GM19193 (cell line): Measurements from ENCODE around the gene KIAA1755.

Experiments used
- POLR2A ChIP-seq: IDR thresholded peaks from 4 replicates; pipeline ENCODE4 v1.6.1; 2011; ENCODE audit not compliant: insufficient read depth, insufficient read length; ENCODE audit errors: extremely low read depth

Gene KIAA1755

DNA sequence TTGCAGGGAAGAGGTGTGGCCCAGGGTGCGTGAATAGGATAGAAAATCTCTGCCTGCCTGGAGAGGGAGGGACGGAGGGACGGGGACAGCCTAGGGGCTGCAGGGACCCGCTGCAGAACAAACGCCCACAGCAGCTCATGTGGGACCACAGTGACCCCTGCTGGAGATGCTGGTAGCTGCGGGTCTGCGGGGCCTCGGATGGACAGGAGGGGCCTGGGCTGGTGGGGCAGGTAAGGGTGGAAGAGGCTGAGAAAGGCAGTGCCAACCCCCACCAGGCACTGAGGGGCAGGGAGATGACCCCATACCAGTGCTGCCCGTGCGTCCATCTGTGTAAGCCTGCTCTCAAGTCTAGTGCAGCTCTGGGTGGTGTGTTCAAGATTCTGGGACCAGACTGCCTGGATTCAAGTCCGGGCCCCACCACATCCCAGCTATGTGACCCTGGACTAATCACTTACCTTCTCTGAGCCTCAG, 39.4 kb downstream of the KIAA1755 start:
- TF ChIP-seq POLR2A, result no peak

DNA sequence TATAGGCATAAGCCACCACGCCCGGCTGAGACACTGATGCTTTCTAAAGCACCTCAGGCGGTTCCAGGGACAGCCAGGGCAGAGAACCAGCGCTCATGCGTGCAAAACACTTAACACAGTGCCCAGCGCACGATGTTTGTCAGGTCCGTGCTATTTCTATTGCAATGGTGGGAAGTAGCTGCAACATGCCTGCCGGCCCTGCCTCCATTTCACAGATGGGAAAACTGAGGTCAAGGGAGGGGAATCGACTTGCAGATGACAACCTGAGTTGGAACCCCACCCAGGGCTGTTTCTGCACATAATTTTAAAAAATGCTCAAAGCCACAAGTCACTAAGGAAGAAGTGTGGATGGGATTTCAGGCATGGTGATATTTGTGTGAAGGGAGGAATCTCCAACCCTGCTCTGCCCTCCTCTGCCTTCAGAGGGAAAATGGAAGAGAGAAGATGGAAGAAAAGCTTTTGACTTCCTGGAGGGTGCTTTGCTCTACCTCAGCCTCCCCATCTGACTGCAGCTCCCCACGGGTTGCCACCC, 39.9 kb downstream of the KIAA1755 start:
- TF ChIP-seq POLR2A, result no peak

DNA sequence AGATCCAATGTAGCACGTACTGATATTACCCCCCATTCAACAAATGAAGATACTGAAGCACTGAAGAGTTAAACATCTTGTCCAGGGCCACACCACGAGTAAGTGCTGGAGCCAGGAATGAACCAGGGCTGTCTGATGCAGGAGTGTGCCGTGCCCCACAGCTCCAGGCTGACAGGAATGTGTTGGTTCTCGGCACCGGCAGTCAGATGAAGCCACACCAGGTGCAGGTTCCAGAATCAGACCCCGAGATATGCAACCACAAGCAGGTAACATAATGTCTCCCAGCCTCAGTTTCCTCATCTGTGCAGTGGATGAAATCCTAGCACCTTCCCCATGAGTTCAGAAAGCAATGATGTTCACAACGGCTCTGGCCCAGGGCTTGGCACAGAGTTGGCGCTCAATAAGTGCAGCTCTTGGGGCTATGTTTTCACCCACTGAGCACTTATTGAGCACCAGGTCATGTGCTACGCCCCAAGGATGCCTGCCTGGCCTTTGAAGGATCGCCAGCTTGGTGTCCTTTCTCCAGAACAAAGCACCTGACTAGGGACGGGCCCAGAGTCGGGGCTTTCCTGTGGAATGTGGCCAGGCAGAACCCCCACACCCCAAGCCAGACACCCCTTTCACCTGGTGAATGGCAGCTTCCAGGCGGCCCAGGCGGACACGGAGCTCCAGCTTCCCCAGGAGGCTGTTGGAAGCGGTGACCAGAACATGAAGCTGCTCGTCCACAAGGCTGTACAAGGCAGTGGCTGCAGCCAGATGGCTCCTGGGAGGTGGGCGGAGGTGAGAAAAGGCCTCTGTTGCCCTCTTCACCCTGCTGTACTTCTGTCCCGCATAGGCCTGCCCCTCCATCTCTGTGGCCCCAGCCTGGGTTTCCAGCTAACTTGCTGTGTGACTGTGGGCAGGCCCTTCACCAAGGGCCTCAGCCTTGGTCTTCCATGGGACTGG, 41.3 kb downstream of the KIAA1755 start:
- TF ChIP-seq POLR2A, result no peak

DNA sequence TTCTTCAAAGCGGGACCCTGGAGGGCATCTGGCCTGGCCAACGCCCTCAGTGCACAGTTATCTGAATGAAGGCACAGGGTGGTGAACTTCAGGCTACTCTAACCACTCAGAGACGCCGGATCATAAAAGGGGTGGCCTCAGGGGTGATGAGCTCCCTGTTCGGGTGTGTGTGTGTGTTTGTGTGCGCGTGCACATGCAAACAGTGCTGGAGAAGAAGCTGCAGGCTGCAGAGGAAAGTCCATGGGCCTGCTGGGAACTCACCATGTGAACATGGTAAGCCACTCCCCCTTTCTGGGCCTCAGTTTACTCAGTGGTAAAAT, 42.0 kb downstream of the KIAA1755 start:
- TF ChIP-seq POLR2A, result no peak

DNA sequence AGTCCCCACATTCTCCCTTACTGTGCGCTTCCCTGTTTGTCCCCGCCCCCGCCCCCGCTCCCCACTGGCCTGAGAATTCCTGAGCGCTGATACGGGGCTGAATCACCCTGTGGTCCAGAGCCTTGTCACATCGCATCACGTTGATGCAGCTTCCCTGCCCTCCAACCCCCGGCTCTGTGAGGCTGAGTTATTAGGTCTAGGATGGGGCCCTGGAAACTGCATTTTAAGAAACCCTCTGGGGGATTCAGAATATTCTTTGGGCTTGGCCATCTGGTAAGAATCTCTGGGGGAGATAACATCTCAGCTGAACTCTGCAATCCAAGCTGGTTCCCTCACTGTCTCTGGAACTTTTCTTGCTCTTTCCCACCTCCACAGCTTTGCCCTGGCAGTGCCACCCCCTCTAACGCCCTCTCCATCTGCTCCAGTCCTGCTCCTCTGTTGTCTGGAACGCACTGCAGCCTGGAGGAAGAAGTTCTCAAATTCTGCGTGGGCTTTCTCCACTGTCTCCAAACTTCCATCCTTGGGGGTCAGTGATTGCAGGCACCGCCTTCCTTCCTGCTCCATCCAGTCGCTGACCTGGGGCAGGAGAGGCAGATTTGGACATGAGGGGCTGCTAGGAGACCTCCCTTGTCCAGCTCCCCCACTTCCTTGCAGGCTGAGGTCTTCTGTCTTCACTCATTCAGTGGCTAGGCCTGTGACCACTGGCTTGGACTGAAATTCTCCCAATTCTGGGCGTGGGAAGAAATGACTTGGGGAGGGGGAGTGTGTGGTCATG, 42.6 kb downstream of the KIAA1755 start:
- TF ChIP-seq POLR2A, result no peak

DNA sequence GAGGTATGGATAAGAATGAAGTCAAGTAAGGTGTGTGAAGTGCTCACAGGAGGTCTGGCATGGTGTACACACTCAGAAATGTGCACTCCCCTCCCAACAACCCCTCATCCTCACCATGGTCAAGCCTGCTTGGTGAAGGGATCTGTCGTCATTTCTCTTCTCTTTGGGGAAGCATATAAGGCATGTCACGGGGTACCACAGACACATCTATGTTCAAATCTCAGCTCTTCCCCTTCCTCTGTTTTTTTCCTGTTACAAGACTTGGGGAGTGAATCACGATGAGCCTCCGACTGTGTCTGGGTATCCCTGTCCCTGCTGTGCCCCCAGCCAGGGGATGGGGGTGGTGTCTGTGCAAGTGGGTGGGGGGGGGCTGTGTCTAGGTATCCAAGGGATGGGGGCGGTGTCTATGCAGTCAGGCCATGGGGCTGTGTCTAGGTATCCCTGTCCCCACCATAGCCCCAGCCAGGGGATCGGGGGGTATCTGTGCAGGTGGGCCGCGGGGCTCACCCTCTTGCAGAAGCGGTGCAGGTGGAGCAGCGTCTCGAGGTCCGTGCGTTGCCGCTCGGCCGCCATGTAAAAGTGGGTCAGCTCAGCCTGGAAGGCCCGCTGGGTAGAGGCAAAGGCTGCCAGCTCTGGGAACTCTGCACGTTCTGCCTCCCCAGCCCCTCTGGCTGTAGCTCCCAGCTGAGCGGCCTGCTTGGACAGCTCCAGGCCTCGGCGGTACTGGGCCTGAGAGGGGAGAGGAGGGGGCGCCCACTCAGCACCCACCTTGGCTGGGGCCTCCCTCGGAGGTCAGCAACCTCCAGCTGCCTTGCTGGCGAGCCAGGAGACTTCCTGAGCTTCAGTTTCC, 43.6 kb downstream of the KIAA1755 start:
- no peak for TF ChIP-seq POLR2A

DNA sequence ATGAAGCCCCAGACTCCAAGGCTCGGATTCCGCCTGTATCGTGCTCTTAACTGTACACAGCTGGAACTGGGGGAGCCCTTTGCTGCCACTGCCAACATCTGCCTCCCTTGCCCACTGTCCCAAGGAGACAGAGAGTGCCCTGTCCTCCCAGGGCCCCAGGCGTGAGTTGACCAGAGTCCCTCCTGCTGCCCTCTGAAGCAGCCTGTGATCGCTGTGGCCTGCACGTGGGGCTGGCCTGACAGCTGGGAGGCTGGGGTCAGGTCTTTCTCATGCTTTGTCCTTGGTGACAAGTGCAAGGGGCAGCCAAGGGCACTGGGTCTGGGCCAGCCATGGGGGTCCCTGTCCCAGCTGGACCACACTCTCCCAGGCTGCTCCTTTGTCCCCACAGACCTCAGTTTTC, 44.3 kb downstream of the KIAA1755 start:
- TF ChIP-seq POLR2A, result no peak

DNA sequence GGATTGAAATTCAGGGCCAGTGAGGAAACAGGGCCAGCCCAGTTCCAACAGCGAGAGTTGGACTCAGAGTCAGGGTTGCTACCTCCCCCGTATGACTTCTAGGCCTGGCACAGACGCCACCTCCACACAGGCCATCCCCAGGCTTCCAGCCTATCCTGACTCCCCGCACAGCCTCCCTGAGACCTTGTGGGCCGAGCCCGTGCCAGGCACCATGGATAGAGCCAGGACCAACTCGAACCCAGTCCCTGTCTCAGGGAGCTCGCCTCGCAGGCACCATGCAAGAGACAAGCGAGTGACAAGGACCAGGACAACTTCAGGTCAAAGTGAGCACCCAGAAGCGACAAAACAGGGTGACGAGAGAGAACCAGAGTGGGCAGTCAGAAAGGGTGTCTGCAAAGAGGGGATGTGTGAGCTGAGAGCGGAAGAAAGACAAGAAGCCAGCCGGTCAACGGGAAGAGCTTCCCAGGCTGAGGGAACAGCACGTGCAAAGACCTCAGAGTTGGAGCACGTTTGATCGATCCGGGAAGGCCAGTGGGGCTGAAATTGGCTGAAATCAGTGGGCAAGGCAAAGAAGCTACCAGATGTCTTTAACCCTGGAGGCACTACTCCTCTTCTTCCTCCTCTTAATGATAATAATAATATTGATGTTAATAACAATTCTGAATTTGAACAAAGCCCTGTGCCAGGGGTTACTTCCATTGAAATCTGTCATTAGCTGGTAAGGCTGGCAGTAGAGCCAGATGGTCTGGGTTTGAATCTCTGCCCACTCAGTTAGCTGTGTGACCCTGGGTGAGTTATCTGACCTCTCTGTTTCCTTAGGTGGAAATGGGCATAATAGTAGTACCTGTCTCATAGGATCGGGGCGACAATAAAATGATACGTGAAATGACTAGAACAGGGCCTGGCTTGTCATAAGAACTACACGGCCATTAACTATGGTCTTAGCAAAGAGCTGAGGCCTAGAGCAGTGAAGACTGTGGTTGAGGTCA, 45.0 kb downstream of the KIAA1755 start:
- no peak for TF ChIP-seq POLR2A

DNA sequence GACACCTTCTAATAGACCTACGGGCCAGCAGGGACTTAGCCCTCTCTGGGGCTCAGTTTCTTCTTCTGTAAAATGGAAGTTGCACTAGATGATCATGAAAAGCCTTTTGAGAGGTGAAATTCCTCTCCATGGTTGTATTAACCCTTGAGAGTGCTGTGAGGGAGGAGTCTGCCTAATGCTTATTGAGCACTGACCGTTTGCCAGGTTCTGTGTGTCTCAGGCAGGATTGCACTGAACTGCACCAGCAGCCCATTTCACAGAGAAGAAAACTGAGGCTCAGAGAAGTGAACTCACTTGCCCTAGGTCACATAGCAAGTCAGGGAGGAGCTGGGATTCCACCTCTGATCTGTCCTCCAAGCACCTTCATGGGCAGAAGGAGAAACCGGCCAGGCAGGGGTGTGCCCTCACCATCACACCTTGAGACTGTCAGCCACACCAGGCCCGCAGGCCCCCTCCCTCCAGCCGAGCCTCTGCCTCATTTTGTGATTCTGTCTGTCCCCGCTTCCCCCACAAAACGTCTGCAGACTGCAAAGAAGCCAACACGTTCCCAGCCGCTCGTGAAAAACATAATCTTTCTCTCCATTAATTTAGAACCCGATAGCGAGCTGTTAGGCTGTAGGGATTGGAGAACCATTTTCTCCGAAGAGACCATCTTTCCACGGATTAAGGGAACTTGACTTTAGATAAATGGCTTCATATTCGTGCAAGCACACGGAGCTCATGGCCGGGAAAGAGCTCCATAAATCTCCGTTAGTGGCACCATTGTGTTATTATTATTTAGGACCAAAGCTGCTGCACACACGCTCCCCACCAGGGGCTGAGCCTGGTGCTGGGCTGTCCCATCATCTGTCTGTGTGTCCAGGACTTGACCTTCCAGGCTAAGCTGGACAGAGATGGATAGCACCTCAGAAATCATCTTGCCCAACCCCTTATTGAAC, 46.0 kb downstream of the KIAA1755 start:
- no peak for TF ChIP-seq POLR2A

DNA sequence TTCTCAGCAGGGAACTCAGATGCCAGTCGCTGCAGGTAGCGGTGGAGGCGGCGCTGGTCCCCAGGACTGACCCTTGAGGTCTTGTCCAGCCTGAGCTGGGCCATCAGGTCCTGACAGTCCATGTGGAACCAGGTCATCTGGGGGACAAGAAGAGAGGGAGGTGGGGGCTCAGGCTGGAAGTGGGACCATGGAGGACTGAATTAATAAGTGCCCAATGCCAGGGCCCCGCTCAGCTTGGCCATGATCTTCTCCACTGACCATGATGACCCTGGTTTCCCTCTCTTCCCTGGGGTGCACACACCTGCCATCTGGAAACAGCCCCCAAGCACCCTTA, 47.0 kb downstream of the KIAA1755 start:
- no peak for TF ChIP-seq POLR2A

DNA sequence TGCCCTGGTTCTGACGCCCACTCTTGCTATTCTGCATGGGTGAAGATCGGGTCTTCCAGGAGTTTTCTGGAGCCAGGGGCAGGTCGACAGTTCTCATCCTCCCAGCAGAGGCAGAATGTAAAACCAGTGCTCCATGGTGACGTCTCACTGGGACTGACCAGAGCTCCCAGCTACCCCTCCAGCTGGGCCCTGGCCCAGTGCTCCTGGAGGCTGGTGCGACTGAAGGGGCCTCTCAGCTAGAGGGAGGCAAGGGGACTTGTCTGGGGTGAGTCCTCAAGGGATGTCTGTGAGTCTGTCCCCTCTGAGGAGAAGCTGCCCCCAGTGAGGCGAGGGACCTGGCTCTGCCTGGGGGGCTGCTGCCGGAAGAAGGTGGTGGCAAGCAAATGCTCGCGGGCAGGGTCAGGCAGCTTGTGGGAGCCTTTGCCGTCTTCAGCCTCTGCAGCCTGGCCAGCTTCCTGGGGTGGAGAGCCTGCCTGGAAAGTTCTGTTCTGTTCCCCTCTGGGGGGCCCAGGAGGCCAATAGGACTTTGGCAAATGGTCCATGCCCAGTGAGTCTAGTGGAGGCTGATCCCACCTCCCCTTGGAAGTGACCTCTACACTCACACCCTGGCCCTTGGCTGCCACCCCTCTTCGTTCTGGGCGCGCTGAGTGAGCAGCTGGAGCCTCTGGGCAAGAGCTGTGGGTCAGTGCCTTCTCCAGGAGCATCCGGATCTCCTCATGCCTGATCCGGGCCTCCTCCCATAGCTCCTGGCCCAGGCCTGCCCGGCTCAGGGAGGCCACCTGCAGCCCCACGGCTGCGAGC, 47.5 kb downstream of the KIAA1755 start:
- TF ChIP-seq POLR2A, result no peak
